SKM-1 treated with dmso at 0.1 percent for 144 hours (cell line): ENCODE data around the gene ZNF365.
"Not testable (repeated sequence)": the region's sequence is repeated elsewhere in the genome, so short reads cannot be mapped to it uniquely, and the experiment has no call there.

Source experiments
- DNase-seq: peaks from one replicate; lab custom pipeline; 2025; ENCODE audit not compliant: unreplicated experiment; lab: John Stamatoyannopoulos, UW

The ZNF365 gene

DNA sequence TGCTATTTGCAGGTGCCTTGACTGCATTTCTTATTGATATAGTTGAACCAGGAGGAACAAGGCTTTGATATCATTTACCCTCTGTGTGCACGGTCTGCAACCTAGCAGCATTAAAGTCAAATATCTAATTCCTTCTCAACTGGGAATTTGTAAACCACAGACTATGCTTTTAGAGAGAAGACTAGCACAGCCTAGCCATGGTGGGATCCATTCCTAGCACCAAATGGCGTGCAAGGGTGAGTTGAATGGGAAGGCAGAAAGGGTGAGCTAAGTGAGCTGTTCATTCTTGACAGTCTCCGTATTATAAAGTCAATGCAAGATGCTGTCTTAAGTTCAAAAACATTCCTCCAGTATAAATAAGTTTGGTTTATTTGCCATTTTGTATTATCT, 2.9 kb downstream of the ZNF365 start:
- DNase-seq: no peak

DNA sequence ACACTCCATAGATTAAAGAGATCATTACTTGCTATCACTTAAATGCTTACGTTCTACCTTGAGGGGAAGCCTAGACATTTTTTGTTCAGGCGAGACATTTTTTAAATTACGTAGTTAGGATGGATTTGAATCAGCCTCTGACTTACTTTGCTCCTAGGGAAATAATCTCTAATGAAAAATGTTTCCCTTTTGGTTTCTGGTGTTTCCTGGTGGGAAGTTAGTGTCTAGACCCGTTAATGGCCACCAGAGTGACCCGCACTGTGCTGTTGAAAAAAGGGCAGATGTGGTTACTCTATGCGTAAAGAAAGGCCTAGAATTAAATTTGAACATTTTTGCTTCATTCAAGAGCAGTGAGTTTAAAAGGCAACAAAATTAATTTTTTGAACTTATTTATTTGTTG, 3.8 kb downstream of the ZNF365 start:
- DNase-seq: no peak

DNA sequence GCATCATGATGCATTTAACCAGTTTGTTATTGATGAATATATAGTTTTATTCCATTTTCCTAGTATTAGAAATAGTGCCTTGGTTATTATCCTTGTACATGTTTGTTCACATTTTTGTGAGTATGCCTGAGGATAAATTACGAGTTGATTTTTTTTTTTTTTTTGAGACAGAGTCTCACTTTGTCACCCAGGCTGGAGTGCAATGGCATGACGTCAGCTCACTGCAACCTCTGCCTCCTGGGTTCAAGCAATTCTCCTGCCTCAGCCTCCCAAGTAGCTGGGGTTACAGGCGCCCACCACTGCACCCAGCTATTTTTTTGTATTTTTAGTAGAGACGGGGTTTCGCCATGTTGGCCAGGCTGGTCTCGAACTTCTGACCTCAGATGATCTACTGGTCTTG, 4.7 kb downstream of the ZNF365 start:
- DNase-seq: not testable (repeated sequence)

DNA sequence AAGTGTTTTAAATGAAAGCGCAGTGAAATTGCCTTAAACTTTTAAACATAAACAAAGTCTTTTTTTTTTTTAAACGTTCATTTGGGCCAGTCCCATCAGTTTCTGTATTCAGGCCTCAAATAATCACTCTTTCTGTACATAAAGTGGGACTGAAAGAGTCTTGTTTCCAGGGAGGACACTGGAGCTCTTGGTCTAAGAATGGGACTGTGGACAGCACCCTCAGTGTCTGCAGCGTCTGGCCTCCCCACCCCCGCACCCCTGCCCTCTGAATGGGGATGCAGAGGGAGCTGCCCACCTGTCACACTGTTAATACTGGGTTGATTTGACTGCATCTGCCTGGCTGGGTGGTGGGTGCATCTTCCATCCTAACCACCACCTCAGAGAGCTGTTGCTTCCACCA, 5.2 kb downstream of the ZNF365 start:
- DNase-seq: no peak

DNA sequence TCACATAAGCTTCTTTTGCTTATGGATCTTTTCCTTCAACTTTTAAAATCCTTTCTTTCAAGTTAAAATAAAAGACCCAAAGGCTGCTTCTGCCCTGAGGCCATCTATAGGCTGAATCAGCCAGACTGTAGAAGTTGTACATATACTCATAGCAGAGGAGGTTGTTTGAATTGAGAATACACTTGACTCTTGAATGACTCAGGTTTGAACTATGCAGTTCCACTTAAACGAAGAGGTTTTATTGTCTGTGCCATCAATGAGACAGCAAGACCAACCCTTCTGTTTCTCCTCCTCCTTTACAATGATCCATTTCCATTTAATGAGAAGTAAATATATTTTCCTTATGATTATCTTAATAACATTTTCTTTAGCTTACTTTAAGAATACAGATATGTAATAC, 5.8 kb downstream of the ZNF365 start:
- no peak for DNase-seq

DNA sequence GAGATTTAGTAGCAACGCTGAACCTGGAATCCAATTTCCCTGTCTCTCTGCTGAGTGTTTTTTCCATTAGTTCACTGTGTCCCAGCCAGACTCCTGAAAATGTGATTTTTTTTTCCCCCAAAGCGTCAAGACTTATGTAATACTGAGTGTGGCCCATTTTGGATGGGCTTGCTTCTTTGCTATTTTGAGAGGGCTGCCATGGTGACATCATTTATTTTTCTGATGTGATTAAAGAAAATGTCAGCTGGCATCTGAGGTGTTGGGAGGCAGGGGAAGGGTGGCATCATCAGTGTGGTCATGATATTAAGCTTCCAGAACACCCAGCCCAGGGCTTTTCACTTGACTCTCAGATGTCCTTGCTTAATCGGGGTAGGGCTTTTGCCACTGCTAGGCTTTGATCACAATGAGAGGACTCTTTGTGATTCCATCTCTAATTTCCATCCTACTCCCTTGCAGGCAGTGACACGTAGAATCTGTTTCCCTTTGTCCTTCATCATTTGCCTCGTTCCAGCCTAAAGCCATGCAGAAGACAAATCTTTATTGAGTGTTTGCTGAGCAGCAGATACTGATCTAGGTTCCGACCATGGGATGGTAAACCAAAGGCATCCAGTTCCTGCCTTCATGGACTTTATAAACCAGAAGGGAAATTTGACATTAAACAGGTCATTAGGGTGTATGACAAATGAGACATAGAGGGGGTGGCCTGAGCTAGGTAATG, 7.4 kb downstream of the ZNF365 start:
- no peak for DNase-seq

DNA sequence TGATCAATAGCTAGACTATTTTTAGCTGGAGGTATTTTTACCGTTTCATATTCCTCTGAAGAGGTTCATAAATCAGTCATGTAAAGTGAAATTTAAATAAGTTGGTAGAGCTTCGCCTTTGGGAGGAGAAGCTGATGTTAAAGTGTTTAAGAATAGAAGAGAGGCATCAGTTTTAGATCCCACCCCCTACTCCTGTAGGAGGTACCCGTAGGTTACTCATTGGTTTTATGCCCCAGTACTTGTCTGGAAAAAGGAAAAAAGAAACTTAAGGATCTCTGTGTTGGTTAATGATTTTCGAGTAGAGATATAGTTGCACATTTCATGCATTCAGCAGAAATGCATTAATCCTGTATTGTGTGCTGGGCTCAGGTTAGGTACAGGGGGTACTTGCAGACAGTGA, 8.7 kb downstream of the ZNF365 start:
- DNase-seq: no peak

DNA sequence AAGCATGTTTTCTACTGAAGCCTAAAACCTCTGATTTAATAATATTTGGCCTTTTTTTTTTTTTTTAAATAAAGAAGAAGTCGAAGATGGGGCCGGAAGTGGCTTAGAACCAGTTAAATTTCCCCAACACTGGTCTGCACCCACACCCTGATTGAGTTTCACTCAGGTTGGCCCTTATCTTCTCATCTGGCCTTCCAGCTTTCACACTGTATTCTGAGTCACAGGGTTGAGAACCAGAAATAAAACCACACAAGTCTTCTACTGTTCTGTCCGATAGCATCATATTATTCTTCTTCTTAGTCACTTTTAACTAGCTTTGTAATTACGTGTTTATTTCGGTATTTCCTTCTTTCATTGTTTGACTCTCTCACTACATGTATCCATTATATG, 9.9 kb downstream of the ZNF365 start:
- no peak for DNase-seq

DNA sequence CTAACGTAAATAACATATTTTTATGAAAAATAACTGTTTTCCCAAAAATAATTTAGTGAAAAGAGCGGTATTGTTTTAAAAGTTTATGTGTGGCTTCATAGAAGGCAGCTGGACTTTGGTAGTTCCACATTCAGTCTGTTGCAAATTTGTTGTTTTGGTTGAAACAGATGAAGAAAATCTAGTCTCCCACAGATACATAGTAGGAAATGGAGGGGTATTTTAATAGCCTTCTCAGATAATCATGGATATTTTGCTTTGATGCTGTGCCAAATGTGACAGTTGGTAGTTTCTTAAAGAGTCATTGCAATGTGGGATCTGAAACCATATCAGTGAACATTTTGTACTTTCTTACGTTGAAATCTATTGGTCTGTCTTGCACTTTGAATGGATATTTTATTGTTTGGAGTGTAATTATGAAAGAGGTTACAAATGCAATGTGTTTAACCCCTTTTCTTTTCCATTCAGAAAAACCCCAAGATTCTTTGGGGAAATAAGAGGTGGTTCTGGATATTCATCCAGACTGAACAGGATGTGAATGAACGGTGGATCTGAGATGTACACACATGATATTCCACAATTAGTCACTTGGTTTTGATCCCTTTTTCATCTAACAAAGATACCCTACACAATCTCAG, 10.4 kb downstream of the ZNF365 start:
- DNase-seq: no peak

DNA sequence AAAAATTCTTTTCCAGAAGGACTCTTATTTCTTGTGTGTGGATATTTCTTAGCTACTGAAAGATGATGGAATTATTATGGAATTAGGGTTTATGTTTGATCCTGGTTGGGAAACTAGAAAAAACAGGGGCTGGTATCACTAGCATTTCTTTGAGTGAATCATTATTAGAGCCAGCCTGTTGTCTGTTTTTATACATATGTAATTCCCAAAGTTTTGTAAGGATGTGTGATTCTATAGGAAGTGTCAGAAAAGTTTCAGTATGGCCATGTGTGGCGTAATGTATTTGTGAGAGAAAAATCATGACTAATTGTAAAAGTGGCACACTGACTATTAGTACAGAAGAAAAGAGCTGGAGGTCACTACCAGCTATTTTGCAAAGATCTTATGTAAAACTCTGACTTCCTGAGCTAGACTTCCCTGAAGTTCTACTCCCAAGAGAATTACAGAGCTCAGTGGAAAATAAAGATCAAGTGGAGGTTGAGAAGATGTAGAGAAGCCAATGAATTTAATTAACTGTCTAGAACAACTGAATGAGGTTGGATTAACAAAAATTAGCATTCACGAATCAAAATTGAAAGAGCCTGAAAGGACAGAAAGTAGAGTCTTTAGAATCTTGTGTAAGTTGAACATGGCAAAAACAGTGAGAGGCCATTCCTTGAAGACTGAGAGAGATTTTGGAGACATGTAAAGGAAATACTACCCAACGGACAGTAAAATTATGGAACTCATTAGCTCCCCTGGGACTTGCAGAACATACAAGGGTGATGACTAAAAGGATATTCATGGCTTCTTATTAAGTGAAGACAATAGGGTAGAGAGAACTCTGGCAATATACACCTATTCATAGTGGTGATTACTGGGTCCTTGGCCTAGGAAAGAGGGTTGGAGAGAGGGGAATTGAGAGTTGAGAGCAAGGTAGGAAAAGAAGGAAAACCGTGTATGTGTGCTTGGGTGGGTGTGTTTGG, 12.5 kb downstream of the ZNF365 start:
- DNase-seq: no peak

DNA sequence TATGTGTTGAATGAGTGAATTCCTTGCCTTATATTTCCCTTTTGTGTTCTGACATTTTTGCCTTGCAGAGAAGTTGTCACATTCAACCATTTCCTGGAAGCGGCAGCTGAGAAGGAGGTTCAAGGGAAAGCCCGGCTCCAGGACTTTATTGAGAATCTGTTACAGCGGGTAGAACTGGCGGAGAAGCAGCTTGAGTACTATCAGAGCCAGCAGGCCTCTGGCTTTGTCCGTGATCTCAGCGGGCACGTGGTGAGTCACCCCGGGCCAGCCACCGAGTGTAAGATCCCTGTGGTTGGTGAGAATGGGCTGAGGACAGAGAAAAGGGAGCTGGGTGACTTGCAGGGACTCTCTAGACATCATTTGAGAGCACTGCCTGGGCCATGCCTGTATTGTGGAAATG, 14.2 kb downstream of the ZNF365 start:
- DNase-seq: no peak

DNA sequence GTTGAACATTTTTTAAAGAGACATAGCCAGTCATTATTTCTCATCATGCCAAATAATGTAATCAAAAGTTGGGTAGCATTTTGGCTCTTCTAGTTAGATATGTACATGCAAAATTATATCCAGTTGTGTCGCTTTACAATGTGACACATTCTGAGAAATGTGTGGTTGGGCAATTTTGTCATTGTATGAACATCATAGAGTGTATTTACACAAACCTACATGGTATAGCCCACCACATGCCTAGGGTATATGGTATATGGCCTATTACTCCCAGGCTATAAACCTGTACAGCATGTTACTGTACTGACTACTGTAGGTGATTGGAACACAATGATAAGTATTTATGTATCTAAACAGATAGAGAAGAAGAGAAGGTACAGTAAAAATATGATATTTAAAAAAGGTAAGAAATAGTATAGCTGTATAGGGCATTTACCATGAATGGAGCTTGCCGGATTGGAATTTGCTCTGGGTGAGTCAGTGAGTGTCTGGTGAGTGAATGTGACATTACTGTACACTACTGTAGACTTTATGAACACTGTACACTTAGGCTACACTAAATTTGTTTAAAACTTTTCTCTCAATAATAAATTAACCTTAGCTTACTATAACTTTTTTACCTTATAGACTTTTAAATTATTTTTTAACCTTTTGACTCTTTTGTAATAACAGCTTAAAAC, 16.5 kb downstream of the ZNF365 start:
- DNase-seq: no peak

DNA sequence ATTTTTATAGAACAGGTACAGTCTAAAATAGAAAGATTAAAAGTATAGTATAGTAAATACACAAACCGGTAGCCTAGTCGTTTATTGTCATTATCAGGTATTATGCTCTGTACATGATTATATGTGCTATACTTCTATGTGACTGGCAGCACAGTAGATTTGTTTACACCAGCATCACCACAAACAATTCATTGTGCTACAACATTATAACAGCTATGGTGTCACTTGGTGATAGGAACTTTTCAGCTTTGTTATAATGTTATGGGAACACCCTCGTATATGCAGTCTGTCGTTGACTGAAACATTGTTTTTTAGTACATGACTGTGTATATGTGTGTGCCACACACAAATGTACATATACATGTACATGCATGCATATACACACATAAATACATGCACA, 19.1 kb downstream of the ZNF365 start:
- DNase-seq: no peak

DNA sequence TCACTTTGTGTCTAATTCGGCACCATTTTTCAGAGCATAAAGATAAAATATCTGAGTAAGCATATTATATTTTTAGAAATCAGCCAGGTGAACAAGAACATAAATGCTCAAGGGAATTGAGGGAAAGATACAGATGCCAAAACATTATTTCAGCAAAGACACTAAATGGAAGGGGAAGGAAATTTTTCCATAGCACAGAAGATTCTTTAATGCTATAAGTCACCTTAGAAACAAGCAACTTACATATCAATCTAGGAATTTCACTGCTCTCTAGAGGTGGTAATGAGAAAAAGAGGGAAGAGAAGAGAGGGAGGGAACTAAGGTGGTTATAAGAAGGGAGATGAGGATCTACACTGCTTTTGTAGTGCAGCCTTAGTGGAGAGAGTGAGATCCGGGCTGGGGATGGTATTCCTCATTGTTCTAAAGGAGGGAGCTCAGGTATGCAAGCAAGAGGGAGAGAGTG, 20.4 kb downstream of the ZNF365 start:
- no peak for DNase-seq

DNA sequence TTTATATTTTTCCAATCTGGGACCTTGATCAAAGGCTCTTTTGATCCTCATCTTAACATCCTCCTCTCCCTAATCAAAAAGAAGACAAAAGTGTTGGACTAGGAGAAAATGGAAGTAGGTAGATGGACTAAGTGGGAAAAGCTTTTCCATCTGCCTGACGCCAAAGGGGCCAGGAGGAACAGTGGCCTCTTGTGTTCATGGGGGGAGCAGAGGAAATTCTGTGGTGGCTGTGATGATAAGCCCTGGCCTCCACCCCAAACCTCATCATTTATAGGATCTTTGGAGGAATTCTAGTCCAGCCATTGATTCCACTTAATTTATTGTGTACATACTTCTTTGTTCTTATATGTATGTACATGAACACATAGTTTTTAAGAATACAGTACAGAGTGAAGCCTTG, 21.7 kb downstream of the ZNF365 start:
- DNase-seq: no peak

DNA sequence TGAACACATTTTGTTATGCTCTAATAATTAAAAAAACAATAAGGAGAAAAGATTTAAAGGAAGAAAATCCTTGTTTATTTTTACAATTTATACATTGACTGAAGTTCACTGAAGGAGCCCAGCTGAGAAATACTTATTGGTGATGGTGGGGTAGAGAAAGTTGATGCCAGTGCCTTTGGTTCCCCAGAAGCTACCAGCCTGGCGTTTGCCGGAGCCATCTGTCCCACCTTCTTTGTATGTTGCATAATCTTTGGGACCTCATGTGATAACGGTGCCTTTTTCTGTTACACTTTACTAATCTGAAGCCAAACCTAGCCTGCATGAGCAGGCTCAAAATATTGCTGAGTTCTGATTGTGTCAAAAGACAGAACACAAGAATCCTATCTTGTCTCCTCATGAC, 22.7 kb downstream of the ZNF365 start:
- DNase-seq: no peak

DNA sequence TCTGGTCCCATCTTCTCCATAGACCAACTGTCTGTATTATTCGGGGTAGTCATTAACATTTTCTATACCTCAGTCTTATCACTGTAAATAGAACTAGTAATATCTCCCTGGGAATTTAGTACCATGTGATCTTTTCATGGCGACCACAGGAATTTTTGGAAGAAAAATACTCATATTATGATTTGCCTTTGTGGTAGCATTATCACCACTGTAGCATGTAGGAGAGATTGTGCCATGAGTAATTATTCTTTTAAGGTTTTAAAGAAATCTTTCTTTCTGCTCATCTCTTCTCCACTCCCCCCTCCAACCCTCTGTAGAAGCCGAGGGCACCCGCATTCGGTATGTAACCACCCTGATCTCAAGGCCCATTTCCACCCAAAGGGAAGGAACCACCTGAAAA, 25.0 kb downstream of the ZNF365 start:
- no peak for DNase-seq

DNA sequence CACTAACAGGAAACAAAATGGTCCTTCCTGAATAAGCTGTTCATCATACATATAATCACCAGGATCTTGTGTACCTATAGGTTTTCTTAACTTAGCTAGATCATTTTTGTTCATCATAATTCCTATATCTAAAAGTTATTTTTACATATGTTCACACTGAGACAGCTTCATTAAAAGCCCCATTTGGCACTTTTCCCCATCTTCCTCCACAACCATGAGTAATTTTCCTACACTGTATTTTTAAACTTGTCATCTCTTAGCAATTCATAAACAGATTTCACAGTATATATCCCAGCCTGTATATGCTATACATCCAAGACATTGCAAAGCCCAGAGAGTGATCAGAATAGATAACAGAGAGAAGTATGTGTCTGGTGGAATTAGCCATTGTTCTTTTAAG, 28.3 kb downstream of the ZNF365 start:
- no peak for DNase-seq

DNA sequence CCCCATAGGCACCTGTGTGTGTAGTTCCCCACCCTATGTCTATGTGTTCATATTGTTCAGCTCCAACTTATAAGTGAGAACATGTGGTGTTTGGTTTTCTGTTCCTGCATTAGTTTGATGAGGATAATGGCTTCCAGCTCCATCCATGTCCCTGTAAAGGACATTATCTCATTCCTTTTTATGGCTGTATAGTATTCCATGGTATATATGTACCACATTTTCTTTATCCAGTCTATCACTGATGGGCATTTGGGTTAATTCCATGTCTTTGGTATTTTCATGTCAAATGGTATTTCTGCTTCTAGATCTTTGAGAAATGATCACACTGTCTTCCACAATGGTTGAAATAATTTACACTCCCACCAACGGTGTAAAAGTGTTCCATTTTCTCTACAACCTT, 36.4 kb downstream of the ZNF365 start:
- not testable (repeated sequence) for DNase-seq

DNA sequence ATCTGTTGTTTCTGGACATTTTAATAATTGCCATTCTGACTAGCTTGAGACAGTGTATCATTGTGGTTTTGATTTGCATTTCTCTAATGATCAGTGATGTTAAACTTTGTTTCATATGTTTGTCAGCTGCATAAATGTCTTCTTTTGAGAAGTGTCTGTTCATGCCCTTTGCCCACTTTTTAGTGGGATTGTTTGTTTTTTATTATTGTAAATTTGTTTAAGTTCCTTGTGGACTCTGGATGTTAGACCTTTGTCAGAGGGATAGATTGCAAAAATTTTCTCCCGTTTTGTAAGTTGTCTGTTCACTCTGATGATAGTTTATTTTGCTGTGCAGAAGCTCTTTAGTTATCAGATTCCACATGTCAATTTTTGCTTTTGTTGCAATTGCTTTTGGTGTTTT, 36.8 kb downstream of the ZNF365 start:
- not testable (repeated sequence) for DNase-seq

DNA sequence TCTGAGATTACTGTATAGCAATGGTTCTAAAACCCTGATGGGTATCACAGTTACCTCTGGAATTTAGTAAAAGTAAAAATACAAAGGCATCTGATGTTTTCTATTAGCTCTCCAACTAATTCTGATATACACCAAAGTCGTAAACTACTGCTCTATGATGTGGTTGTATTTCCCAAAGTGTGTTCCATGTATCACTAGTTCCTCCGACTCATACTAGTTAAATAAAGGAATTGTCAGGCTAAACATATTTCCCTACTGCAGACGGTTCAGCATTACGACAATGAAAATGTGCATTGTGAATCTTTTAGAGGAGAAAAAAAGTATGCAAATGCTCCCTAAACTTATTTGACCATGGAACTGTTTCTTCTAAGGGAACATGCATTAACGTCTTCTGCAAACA, 38.9 kb downstream of the ZNF365 start:
- no peak for DNase-seq
